Skeletal muscle satellite cell (primary cell): ENCODE results near the gene SLC2A5.
"Not testable (repeated sequence)": the region's sequence is repeated elsewhere in the genome, so short reads cannot be mapped to it uniquely, and the experiment has no call there.

Experiments used
- H3K27me3 ChIP-seq: 2 replicates; pipeline ENCODE4 v1.7.0; 2013; ENCODE audit warnings: low read length; ENCODE audit not compliant: control insufficient read depth, insufficient read depth
- H3K36me3 ChIP-seq: 2 replicates; pipeline ENCODE4 v1.7.0; 2013; ENCODE audit warnings: mild to moderate bottlenecking, control low read depth, low read length; ENCODE audit not compliant: insufficient read depth
- H3K4me1 ChIP-seq: 2 replicates; pipeline ENCODE4 v1.7.0; 2013; ENCODE audit warnings: low read length; ENCODE audit not compliant: control insufficient read depth, insufficient read depth
- H3K4me2 ChIP-seq: 2 replicates; pipeline ENCODE4 v1.7.0; 2013; ENCODE audit warnings: mild to moderate bottlenecking, low read length
- H3K4me3 ChIP-seq: 2 replicates; pipeline ENCODE4 v1.7.0; 2013; ENCODE audit warnings: low read length
- H3K9ac ChIP-seq: 2 replicates; pipeline ENCODE4 v1.7.0; 2013; ENCODE audit warnings: mild to moderate bottlenecking, low read depth, low read length, moderate library complexity
- H3K9me3 ChIP-seq: replicated peaks from 2 replicates; pipeline ENCODE4 v1.7.0; 2013; ENCODE audit warnings: mild to moderate bottlenecking, control low read depth, low read length

The SLC2A5 gene

DNA sequence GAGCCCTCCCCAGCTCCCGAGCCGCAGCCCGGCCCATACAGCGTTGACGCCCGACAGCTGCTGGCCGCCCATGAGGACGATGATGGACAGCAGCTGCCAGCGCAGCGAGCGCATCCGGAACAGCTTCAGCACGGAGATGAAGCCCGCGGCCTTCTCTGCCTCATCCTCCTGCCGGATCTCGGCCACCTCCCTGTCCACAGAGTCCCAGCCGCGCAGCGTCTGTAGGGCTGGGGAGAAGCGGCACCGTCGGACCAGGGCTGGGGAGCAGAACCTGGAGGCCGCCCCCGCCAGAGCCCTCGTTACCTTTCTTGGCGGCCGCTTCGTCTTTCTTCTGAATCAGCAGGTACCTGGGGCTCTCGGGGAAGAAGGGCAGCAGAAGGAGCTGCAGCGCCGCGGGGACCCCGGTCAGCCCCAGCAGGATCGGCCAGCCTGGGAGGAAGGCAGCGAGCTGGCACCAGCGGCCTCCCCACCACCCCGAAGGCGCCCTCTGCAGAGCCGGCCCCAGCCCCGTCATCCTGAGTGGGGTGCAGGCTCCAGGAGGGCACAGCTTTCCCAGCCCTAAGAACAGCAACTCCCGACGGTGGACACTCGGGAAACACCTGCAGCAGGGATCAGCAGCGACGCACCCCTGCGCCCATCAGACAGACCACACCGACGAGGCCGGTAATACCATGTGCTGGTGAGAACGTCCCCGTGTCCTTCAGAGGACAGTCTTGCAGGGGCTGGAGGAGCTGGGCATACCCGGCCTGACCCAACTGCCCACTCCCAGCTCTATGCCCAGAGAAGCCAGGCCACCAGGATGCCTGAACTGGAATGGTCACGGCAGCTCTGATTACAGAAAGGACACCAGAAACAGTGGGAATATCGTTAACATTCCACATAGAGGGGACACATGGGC is 29.4 kb downstream of the SLC2A5 start:
- Histone ChIP-seq H3K9me3 (peaks cover 5% of the 10 kb centered on the region), H3K27me3 (peaks cover 42% of the 10 kb centered on the region), H3K4me3 (no peak overlapping the region), H3K36me3 (no peaks in the 10 kb centered on the region), H3K4me1 (no peaks in the 10 kb centered on the region), H3K4me2 (peak overlapping the region; percentile 11), H3K9ac (no peak overlapping the region)

- Histone ChIP-seq H3K4me1 (no peaks in the 10 kb centered on the region), H3K4me2 (peak overlapping the region; percentile 11), H3K27me3 (peaks cover 40% of the 10 kb centered on the region), H3K4me3 (no peak overlapping the region), H3K36me3 (no peaks in the 10 kb centered on the region), H3K9ac (no peak overlapping the region), H3K9me3 (peaks cover 7% of the 10 kb centered on the region)
Measured at GRCh38 chr1:9038881-9039760, 30.3 kb downstream of the SLC2A5 start.

DNA sequence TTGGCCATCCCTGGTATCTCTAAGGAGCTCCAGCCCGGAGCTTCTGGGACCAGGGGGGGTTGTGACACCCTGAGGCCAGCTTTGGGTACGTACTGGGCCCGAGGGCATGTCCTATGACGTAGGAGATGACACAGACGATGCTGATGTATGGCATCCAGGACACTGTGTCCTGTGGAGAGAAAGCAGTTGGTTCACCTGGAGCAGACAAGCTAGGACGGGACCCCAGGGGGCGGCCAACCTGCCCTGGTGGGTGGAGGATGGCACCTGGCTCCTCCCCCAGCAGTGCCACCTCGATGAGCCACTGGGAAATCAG is 31.1 kb downstream of the SLC2A5 start:
- H3K4me2 ChIP-seq: no peak overlapping the region
- H3K36me3 ChIP-seq: no peaks in the 10 kb centered on the region
- no peaks in the 10 kb centered on the region for H3K4me1 ChIP-seq
- H3K9me3 ChIP-seq: peaks cover 7% of the 10 kb centered on the region
- no peak overlapping the region for H3K4me3 ChIP-seq
- H3K9ac ChIP-seq: no peak overlapping the region
- peaks cover 42% of the 10 kb centered on the region for H3K27me3 ChIP-seq

DNA sequence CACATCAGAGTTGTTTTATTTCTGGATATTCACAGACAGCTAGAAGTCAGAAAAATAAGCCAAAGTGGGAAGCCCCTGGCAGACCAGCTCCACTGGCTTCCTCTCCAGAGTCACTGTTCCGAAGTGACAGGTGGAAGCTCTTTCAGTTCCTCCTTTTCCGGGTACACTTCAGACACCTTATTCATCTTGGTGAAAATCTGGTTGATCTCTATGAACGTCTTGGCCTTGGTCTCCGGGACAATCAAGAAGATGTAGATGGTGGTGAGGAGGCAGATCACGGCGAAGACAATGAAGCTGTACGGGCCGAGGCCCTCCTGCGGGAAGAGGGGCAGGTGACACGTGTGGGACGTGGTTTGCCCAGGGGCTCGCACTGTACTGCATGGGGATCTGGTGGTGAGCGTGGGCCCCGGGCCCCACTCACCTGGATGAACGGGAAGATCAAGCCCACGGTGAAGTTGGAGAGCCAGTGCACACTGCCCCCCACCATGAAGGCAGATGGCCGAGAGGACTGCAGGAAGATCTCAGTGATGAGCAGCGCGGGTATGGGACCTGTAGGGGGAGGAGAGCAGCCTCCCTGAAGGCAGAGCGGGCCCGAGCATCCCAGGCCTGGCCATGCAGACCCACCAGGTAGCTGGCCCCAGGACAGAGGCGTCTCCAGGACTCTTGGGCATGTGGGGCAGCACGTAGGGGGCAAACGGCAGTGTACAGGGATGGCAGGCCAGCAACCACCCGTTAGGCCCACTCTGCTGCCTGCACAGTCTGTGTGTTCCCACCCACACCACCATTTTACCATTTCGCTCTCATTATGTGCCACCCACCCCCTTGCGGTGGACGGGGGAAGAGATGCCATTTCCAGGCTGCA is 31.7 kb downstream of the SLC2A5 start:
- no peak overlapping the region for H3K4me3 ChIP-seq
- H3K36me3 ChIP-seq: no peaks in the 10 kb centered on the region
- peaks cover 7% of the 10 kb centered on the region for H3K9me3 ChIP-seq
- H3K4me1 ChIP-seq: no peaks in the 10 kb centered on the region
- H3K4me2 ChIP-seq: no peak overlapping the region
- no peak overlapping the region for H3K9ac ChIP-seq
- peaks cover 45% of the 10 kb centered on the region for H3K27me3 ChIP-seq

GRCh38 chr1:9035226-9035625 is 34.2 kb downstream of the SLC2A5 start:
- no peaks in the 10 kb centered on the region for H3K4me1 ChIP-seq
- peaks cover 43% of the 10 kb centered on the region for H3K27me3 ChIP-seq
- H3K4me2 ChIP-seq: no peak overlapping the region
- peaks cover 16% of the 10 kb centered on the region for H3K9me3 ChIP-seq
- H3K4me3 ChIP-seq: no peak overlapping the region
- no peaks in the 10 kb centered on the region for H3K36me3 ChIP-seq
- H3K9ac ChIP-seq: no peak overlapping the region

GRCh38 chr1:9033363-9033762 is 36.1 kb downstream of the SLC2A5 start:
- no peak overlapping the region for H3K4me2 ChIP-seq
- no peaks in the 10 kb centered on the region for H3K36me3 ChIP-seq
- no peak overlapping the region for H3K9ac ChIP-seq
- H3K4me3 ChIP-seq: no peak overlapping the region
- peaks cover 16% of the 10 kb centered on the region for H3K9me3 ChIP-seq
- H3K4me1 ChIP-seq: no peaks in the 10 kb centered on the region
- H3K27me3 ChIP-seq: peaks cover 43% of the 10 kb centered on the region

DNA sequence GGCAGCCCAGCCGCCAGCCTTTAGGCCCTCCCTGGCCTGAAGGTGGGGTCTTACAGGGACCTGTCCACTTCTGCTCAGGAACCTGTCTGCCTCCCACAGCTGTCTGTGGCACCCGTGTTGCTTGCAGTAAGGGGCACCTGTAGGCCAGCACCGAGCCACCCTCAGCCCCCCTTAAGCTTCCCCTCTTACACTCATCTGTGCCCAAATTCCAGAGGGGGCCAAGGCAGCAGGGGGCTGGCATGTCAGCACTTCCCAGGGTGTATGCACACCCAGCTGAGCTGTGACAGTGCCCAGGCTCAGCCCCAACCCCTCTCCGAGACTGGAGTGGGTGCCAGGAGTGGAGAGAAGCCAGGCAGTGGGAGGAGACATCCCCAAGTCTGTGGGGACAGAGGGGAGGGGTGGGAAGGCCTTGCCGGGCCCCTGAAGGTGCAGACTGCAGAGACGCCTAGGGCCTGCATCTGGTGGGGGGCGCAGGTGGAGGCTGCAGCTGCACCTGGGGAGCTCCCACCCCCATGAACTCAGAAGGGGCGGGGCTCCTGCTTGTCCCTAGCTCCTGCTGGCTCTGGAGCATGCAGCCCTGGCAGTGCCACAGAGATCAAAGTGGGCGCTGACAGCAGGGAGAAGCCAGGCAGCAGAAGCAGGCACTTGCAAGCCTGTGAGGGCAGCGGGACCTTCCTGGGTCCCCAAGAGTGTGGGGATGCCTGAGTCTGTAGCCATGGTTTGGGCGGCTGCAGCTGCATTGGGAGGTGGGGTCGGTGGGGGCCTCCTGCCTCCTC is 37.8 kb downstream of the SLC2A5 start:
- Histone ChIP-seq H3K4me2 (no peak overlapping the region), H3K4me1 (no peaks in the 10 kb centered on the region), H3K4me3 (no peak overlapping the region), H3K36me3 (no peaks in the 10 kb centered on the region), H3K9me3 (peaks cover 16% of the 10 kb centered on the region), H3K9ac (no peak overlapping the region), H3K27me3 (peaks cover 32% of the 10 kb centered on the region)

GRCh38 chr1:9031077-9031476 is 38.4 kb downstream of the SLC2A5 start:
- H3K4me2 ChIP-seq, H3K36me3 ChIP-seq, H3K4me3 ChIP-seq, H3K9ac ChIP-seq, H3K4me1 ChIP-seq: not testable (repeated sequence)
- Histone ChIP-seq H3K9me3 (peaks cover 16% of the 10 kb centered on the region), H3K27me3 (peaks cover 36% of the 10 kb centered on the region)

DNA sequence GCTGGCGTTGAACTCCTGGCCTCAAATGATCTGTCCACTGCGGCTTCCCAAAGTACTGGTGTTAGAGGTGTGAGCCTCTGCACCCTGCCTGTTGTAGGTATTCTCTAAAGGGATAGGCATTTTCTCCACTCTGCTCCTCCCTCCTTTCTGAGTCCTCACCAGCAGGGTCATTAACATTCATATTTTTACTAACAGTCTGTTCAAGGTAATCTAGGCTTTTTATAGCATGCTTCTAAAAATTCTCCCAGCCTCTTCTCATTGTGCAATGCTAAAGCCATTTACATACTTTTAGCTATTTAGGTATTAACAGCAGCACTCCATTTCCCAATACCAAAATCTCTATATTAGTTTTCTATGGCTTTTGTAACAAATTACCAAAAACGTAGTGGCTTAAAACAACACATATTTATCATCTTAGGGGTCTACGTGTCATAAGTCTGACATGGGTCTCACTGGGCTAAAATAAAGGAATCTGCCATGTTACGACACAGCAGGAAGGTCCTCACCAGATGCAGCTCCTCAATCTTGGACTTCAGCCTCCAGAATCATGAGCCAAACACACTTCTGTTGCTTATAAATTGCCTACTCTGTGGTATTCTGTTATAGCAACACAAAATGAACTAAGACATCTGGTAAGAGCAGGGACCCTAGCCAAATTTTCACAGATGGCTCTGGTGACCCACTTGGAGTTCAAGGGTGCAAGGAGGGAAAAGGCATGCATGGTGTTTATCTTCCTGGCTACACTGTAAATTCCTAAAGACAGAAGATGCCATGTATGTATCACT is 40.3 kb downstream of the SLC2A5 start:
- no peak overlapping the region for H3K9ac ChIP-seq
- H3K9me3 ChIP-seq: peaks cover 8% of the 10 kb centered on the region
- no peak overlapping the region for H3K4me2 ChIP-seq
- H3K27me3 ChIP-seq: peaks cover 35% of the 10 kb centered on the region
- no peaks in the 10 kb centered on the region for H3K36me3 ChIP-seq
- no peak overlapping the region for H3K4me3 ChIP-seq
- no peaks in the 10 kb centered on the region for H3K4me1 ChIP-seq

DNA sequence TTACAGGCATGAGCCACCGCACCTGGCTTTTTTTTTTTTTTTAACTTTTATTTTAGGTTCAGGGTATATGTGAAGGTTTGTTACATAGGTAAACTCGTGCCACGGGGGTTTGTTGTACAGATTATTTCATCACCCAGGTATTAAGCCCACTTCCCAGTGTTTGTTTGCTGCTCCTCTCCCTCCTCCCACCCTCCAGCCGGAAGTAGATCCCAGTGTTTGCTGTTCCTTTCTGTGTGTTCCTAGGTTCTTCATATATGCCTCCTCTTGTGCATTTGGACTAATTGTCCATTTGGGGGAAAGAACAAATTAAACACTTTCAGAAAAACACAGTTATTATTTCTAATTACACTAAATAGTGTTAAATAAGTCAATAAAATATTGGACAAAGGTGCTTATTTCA is 42.1 kb downstream of the SLC2A5 start:
- no peaks in the 10 kb centered on the region for H3K36me3 ChIP-seq
- H3K27me3 ChIP-seq: peaks cover 27% of the 10 kb centered on the region
- H3K4me1 ChIP-seq: no peaks in the 10 kb centered on the region
- H3K4me2 ChIP-seq: no peak overlapping the region
- H3K9ac ChIP-seq: no peak overlapping the region
- peaks cover 8% of the 10 kb centered on the region for H3K9me3 ChIP-seq
- no peak overlapping the region for H3K4me3 ChIP-seq
